ENCODE data around the gene NBPF3.

DNA sequence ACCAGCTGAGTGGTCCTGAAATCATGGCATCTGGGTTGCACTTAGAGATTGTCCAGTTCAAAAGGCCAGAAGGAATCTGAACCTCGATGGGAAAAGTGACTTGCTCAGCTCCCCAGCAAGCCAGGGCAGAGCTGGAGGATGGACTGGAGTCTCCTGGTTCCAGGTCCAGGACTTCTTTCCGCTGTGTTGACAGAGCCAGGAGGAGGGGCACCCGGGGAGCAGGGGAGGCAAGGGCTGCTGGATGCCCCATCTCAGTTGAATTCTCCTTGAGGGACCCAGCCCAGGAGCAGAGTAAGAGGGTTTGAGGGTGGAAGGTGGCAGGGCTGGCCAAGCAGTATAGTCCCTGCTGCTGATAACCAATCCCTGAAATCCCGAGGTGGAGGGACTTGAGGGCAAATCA is 66.9 kb downstream of the NBPF3 start:
- TF ChIP-seq CTCF (conservative IDR thresholded peaks at IDR 0.05; ENCODE audit: low read length) (no peak), EZH2phosphoT487 (IDR thresholded peaks at IDR 0.05; ENCODE audit: borderline replicate concordance, low read depth, low read length) (no peak)

Measured in OCI-LY7 (cell line).